ENCODE measurements around the gene VPS37C.

Gene VPS37C

GRCh38 chr11:61155312-61155711 is 5.9 kb downstream of the VPS37C start:
- no peaks in the 10 kb centered on the region for H3K27me3 Mint-ChIP-seq
- H3K36me3 Mint-ChIP-seq, result peaks cover 27% of the 10 kb centered on the region
- H3K4me1 Mint-ChIP-seq, result peaks cover 25% of the 10 kb centered on the region
- no peak for DNase-seq
- H3K27ac Mint-ChIP-seq, result no peak overlapping the region
- CTCF ChIA-PET, result no interaction called here
- H3K9me3 Mint-ChIP-seq, result peaks cover 23% of the 10 kb centered on the region
- H3K4me3 Mint-ChIP-seq, result no peak overlapping the region

GRCh38 chr11:61154528-61154927 is 6.7 kb downstream of the VPS37C start:
- Mint-ChIP-seq H3K4me1 (peaks cover 19% of the 10 kb centered on the region), H3K4me3 (no peak overlapping the region), H3K27me3 (no peaks in the 10 kb centered on the region), H3K9me3 (peaks cover 23% of the 10 kb centered on the region), H3K27ac (no peak overlapping the region), H3K36me3 (peaks cover 27% of the 10 kb centered on the region)
- DNase-seq, result no peak
- CTCF ChIA-PET, result no interaction called here

GRCh38 chr11:61153593-61154095 is 7.6 kb downstream of the VPS37C start:
- no peak overlapping the region for H3K27ac Mint-ChIP-seq
- no peak for DNase-seq
- peaks cover 27% of the 10 kb centered on the region for H3K36me3 Mint-ChIP-seq
- peaks cover 13% of the 10 kb centered on the region for H3K4me1 Mint-ChIP-seq
- H3K9me3 Mint-ChIP-seq, result peaks cover 23% of the 10 kb centered on the region
- H3K27me3 Mint-ChIP-seq, result no peaks in the 10 kb centered on the region
- no peak overlapping the region for H3K4me3 Mint-ChIP-seq
- CTCF ChIA-PET, result no interaction called here

GRCh38 chr11:61152816-61153592 is 8.2 kb downstream of the VPS37C start:
- DNase-seq, result no peak
- no peak overlapping the region for H3K27ac Mint-ChIP-seq
- H3K36me3 Mint-ChIP-seq, result peaks cover 27% of the 10 kb centered on the region
- H3K9me3 Mint-ChIP-seq, result peaks cover 23% of the 10 kb centered on the region
- peaks cover 8% of the 10 kb centered on the region for H3K4me1 Mint-ChIP-seq
- H3K4me3 Mint-ChIP-seq, result no peak overlapping the region
- no peaks in the 10 kb centered on the region for H3K27me3 Mint-ChIP-seq
- CTCF ChIA-PET, result interaction anchor here (0.6 to 1.3 kb wide), 2 partner anchors 34 to 319 kb away, joined by 3 read pairs; no protein-coding TSS in a partner anchor

- no peak for DNase-seq
- CTCF ChIA-PET, result interaction anchor here (1.3 kb wide), 1 partner anchor 35 kb away, joined by 3 read pairs; no protein-coding TSS in a partner anchor
- H3K4me1 Mint-ChIP-seq, result peaks cover 5% of the 10 kb centered on the region
- no peak overlapping the region for H3K4me3 Mint-ChIP-seq
- H3K36me3 Mint-ChIP-seq, result peaks cover 22% of the 10 kb centered on the region
- H3K27me3 Mint-ChIP-seq, result no peaks in the 10 kb centered on the region
- no peak overlapping the region for H3K27ac Mint-ChIP-seq
- peaks cover 21% of the 10 kb centered on the region for H3K9me3 Mint-ChIP-seq
Measured at GRCh38 chr11:61151545-61152252, 9.5 kb downstream of the VPS37C start.

- H3K4me3 Mint-ChIP-seq, result no peak overlapping the region
- H3K36me3 Mint-ChIP-seq, result peaks cover 20% of the 10 kb centered on the region
- H3K27ac Mint-ChIP-seq, result no peak overlapping the region
- CTCF ChIA-PET, result no interaction called here
- no peak for DNase-seq
- peaks cover 10% of the 10 kb centered on the region for H3K4me1 Mint-ChIP-seq
- H3K9me3 Mint-ChIP-seq, result peaks cover 20% of the 10 kb centered on the region
- no peaks in the 10 kb centered on the region for H3K27me3 Mint-ChIP-seq
Measured at GRCh38 chr11:61150706-61151544, 10.3 kb downstream of the VPS37C start.

- H3K4me1 Mint-ChIP-seq, result peaks cover 12% of the 10 kb centered on the region
- CTCF ChIA-PET, result interaction anchor here (1.2 to 1.9 kb wide), 2 partner anchors 19 to 21 kb away, joined by 3 to 6 read pairs; no protein-coding TSS in a partner anchor
- H3K9me3 Mint-ChIP-seq, result peaks cover 11% of the 10 kb centered on the region
- no peak for DNase-seq
- no peaks in the 10 kb centered on the region for H3K27me3 Mint-ChIP-seq
- H3K4me3 Mint-ChIP-seq, result no peak overlapping the region
- no peak overlapping the region for H3K27ac Mint-ChIP-seq
- H3K36me3 Mint-ChIP-seq, result peaks cover 11% of the 10 kb centered on the region
Measured at GRCh38 chr11:61149624-61150615, 11.3 kb downstream of the VPS37C start.

GRCh38 chr11:61147791-61148620 is 13.2 kb downstream of the VPS37C start:
- Mint-ChIP-seq H3K27ac (no peak overlapping the region), H3K4me3 (no peak overlapping the region), H3K27me3 (no peaks in the 10 kb centered on the region), H3K36me3 (no peaks in the 10 kb centered on the region), H3K9me3 (no peaks in the 10 kb centered on the region), H3K4me1 (peaks cover 9% of the 10 kb centered on the region)
- no peak for DNase-seq
- CTCF ChIA-PET, result interaction anchor here (1.9 kb wide), 1 partner anchor 19 kb away, joined by 6 read pairs; no protein-coding TSS in a partner anchor

- DNase-seq, result no peak
- CTCF ChIA-PET, result no interaction called here
- H3K27me3 Mint-ChIP-seq, result no peaks in the 10 kb centered on the region
- H3K9me3 Mint-ChIP-seq, result no peaks in the 10 kb centered on the region
- peaks cover 9% of the 10 kb centered on the region for H3K4me1 Mint-ChIP-seq
- no peak overlapping the region for H3K4me3 Mint-ChIP-seq
- H3K36me3 Mint-ChIP-seq, result no peaks in the 10 kb centered on the region
- H3K27ac Mint-ChIP-seq, result no peak overlapping the region
Measured at GRCh38 chr11:61147271-61147670, 14.0 kb downstream of the VPS37C start.

GRCh38 chr11:61146416-61146815 is 14.8 kb downstream of the VPS37C start:
- Mint-ChIP-seq H3K4me1 (peaks cover 9% of the 10 kb centered on the region), H3K9me3 (no peaks in the 10 kb centered on the region), H3K27ac (no peak overlapping the region), H3K4me3 (no peak overlapping the region), H3K36me3 (no peaks in the 10 kb centered on the region), H3K27me3 (no peaks in the 10 kb centered on the region)
- CTCF ChIA-PET, result interaction anchor here (0.9 kb wide), 1 partner anchor 17 kb away, joined by 3 read pairs; no protein-coding TSS in a partner anchor
- DNase-seq, result no peak

- Mint-ChIP-seq H3K27ac (no peak overlapping the region), H3K36me3 (no peaks in the 10 kb centered on the region), H3K27me3 (peaks cover 4% of the 10 kb centered on the region), H3K4me1 (peaks cover 9% of the 10 kb centered on the region), H3K9me3 (no peaks in the 10 kb centered on the region), H3K4me3 (no peak overlapping the region)
- no peak for DNase-seq
- CTCF ChIA-PET, result no interaction called here
Measured at GRCh38 chr11:61145228-61146005, 15.8 kb downstream of the VPS37C start.
